CD14-positive monocyte (primary cell): Measurements from ENCODE around the gene PRR23E. TPM values are rescaled to one million over a fixed set of nuclear protein-coding genes. Genes with fewer than 3 reads are reported as not detected.

Experiments
- DNase-seq, 3 donors: peaks; one replicate each; pipeline ENCODE4 v3.0.0-alpha.2; 2011 to 2022
- H2AFZ ChIP-seq: 2 replicates; pipeline ENCODE4 v1.6.0; 2012; ENCODE audit warnings: mild to moderate bottlenecking, low read depth, low read length, inconsistent platforms; ENCODE audit not compliant: insufficient read depth, poor library complexity, severe bottlenecking
- H3K27ac ChIP-seq, 2 donors: 1 replicate in 1 of 2; 2 replicates in 1 of 2; pipeline ENCODE4 v1.5.1; 2012 to 2013; ENCODE audit warnings: low read length in 2 of 2, control low read depth in 1 of 2, inconsistent platforms in 1 of 2, low read depth in 1 of 2, mild to moderate bottlenecking in 1 of 2
- H3K27me3 ChIP-seq, 2 donors: one replicate each; pipeline versions ENCODE4 v1.6.0 to v1.6.1; 2011 to 2013; ENCODE audit warnings: low read length in 2 of 2; ENCODE audit not compliant: control insufficient read depth in 2 of 2, insufficient read depth in 2 of 2
- H3K36me3 ChIP-seq, 2 donors: replicated peaks in 1 of 2; 1 replicate in 1 of 2; 2 replicates in 1 of 2; pipeline versions ENCODE4 v1.5.1 to v1.6.1; 2012 to 2013; ENCODE audit warnings: low read length in 2 of 2, control low read depth in 1 of 2, inconsistent platforms in 1 of 2, mild to moderate bottlenecking in 1 of 2; ENCODE audit not compliant: insufficient read depth in 2 of 2, control insufficient read depth in 1 of 2
- H3K4me1 ChIP-seq, 2 donors: 1 replicate in 1 of 2; 2 replicates in 1 of 2; pipeline versions ENCODE4 v1.5.1 to v1.6.1; 2012 to 2013; ENCODE audit warnings: low read length in 2 of 2, control low read depth in 1 of 2, inconsistent platforms in 1 of 2, mild to moderate bottlenecking in 1 of 2, moderate library complexity in 1 of 2; ENCODE audit not compliant: insufficient read depth in 2 of 2, control insufficient read depth in 1 of 2
- H3K4me2 ChIP-seq: replicated peaks from 2 replicates; pipeline ENCODE3; 2012; ENCODE audit warnings: low read length, moderate library complexity, mild to moderate bottlenecking; ENCODE audit not compliant: poor library complexity, severe bottlenecking; ENCODE audit errors: extremely low read depth
- H3K4me3 ChIP-seq, 3 experiments: fragments of 200-600 bp in 1 of 3; sonication (generic) in 1 of 3; replicated peaks in 1 of 3; 1 replicate in 2 of 3; 2 replicates in 1 of 3; pipeline ENCODE4 v1.5.1; 2011 to 2013; ENCODE audit warnings: low read length in 3 of 3, mild to moderate bottlenecking in 3 of 3, control low read depth in 2 of 3, low read depth in 2 of 3, inconsistent platforms in 1 of 3, moderate library complexity in 1 of 3
- H3K79me2 ChIP-seq: 2 replicates; pipeline ENCODE4 v1.6.0; 2012; ENCODE audit warnings: mild to moderate bottlenecking, control low read depth, inconsistent platforms, low read length, moderate library complexity; ENCODE audit not compliant: insufficient read depth
- H3K9ac ChIP-seq: 2 replicates; pipeline ENCODE4 v1.6.0; 2017; ENCODE audit warnings: low read length, mild to moderate bottlenecking; ENCODE audit not compliant: insufficient read depth, poor library complexity, severe bottlenecking
- H3K9me3 ChIP-seq, 2 donors: replicated peaks in 1 of 2; 1 replicate in 1 of 2; 2 replicates in 1 of 2; pipeline versions ENCODE4 v1.5.1 to v1.6.1; 2012 to 2013; ENCODE audit warnings: low read length in 2 of 2, control low read depth in 1 of 2; ENCODE audit not compliant: control insufficient read depth in 1 of 2, insufficient read depth in 1 of 2
- H4K20me1 ChIP-seq: 2 replicates; pipeline ENCODE4 v1.6.0; 2012; ENCODE audit warnings: mild to moderate bottlenecking, low read length, control low read depth, moderate library complexity; ENCODE audit not compliant: insufficient read depth
- H3K27ac Mint-ChIP-seq, 7 donors: one replicate each; pipeline ENCODE4 v1.8.0; 2020; ENCODE audit warnings: mild to moderate bottlenecking in 7 of 7, mixed read lengths in 7 of 7, moderate library complexity in 6 of 7, inconsistent platforms in 2 of 7
- H3K27me3 Mint-ChIP-seq, 3 donors: one replicate each; pipeline ENCODE4 v1.8.0; 2021 to 2022; ENCODE audit warnings: low read depth in 3 of 3, mild to moderate bottlenecking in 3 of 3, mixed read lengths in 3 of 3, moderate library complexity in 3 of 3, inconsistent platforms in 1 of 3
- H3K36me3 Mint-ChIP-seq, 2 donors: one replicate each; pipeline ENCODE4 v1.8.0; 2020; ENCODE audit warnings: mixed read lengths in 2 of 2, inconsistent platforms in 1 of 2, mild to moderate bottlenecking in 1 of 2
- H3K4me1 Mint-ChIP-seq: one replicate; pipeline ENCODE4 v1.8.0; 2020; ENCODE audit warnings: mild to moderate bottlenecking, mixed read lengths
- H3K4me3 Mint-ChIP-seq, 2 donors: one replicate each; pipeline ENCODE4 v1.8.0; 2020; ENCODE audit warnings: mild to moderate bottlenecking in 2 of 2, mixed read lengths in 2 of 2, moderate library complexity in 1 of 2
- H3K9me3 Mint-ChIP-seq, 7 donors: one replicate each; pipeline ENCODE4 v1.8.0; 2020 to 2022; ENCODE audit warnings: mixed read lengths in 7 of 7, mild to moderate bottlenecking in 6 of 7, moderate library complexity in 6 of 7, inconsistent platforms in 2 of 7
- WGBS: methylation state at CpG from one replicate; pipeline ENCODE4 v1.1.5; 2013; ENCODE audit warnings: missing lambda C conversion rate; ENCODE audit not compliant: insufficient coverage; 5-methylcytosine and 5-hydroxymethylcytosine counted together
- intact Hi-C, 2 donors: fragments of 100-400 bp; cut with micrococcal nuclease; formaldehyde crosslinking; loops; one replicate each; pipeline versions ENCODE4 v1.15.0 to v1.15.1; 2023
- polyA plus RNA-seq, 3 donors: library from polyadenylated mRNA; depleted of rRNA in 1 of 3; unstranded in 2 of 3; stranded (reverse) in 1 of 3; fragments of 300-500 nt in 2 of 3; fragments of >200 nt in 1 of 3; fragmentation: Illumina TruSeq in 2 of 3; gene quantifications; 1 replicate in 2 of 3; 2 replicates in 1 of 3; pipeline ENCODE4 v1.2.3, GENCODE V29; 2012 to 2021
- TF ChIP-seq, protein P1 (sequence below): fragments of 200-600 bp; IDR thresholded peaks from one replicate; pipeline ENCODE4 v1.8.0; 2022; ENCODE audit warnings: antibody characterized with exemption, mild to moderate bottlenecking

PRR23E gene
- polyA plus RNA-seq, 3 donors = not detected

DNA sequence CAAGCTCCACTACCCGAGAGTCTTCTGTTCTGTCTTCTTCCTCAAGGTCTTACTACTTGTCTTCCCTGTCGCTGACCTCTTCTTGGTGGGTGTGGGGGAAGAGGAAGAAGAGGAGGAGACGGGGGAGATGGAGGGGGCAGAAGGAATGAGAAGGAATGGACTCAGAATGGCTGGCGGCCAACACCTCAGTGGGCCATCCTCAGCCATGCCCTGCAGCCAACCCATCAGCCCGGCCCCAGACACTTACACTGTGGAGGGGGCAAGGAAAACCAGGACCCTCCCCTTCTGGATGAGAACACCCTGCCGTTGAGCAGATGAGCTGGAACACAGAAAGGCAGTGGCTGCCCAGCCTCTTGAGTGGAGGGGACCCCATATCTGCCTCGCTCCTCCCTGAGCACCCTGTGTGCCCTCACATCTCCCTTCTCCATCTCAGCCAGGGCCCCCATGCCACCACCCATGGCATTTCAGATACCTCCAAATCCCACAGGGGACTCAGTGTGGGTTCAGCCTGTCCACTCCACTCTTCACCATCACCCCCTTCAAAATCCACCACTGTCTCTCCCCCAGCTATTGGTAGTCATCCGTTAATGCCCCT lies 45.5 kb upstream of the PRR23E start:
- H3K27ac ChIP-seq = no peak overlapping the region
- H3K36me3 ChIP-seq = no peaks in the 10 kb centered on the region
- no peak overlapping the region for H3K4me2 ChIP-seq
- H3K9me3 ChIP-seq = no peaks in the 10 kb centered on the region
- no peaks in the 10 kb centered on the region for H3K79me2 ChIP-seq
- H3K4me3 Mint-ChIP-seq = no peak overlapping the region
- WGBS = 85% methylated on average over 2 of the region's 8 CpGs
- H3K4me3 ChIP-seq = no peak overlapping the region
- no peaks in the 10 kb centered on the region for H3K4me1 Mint-ChIP-seq
- H3K27ac Mint-ChIP-seq = no peak overlapping the region
- no peaks in the 10 kb centered on the region for H3K27me3 ChIP-seq
- H3K9me3 Mint-ChIP-seq = peaks cover 1 to 8% (median 4%) of the 10 kb centered on the region in 7 donors
- intact Hi-C loops = no loop called here
- TF ChIP-seq, protein P1, sequence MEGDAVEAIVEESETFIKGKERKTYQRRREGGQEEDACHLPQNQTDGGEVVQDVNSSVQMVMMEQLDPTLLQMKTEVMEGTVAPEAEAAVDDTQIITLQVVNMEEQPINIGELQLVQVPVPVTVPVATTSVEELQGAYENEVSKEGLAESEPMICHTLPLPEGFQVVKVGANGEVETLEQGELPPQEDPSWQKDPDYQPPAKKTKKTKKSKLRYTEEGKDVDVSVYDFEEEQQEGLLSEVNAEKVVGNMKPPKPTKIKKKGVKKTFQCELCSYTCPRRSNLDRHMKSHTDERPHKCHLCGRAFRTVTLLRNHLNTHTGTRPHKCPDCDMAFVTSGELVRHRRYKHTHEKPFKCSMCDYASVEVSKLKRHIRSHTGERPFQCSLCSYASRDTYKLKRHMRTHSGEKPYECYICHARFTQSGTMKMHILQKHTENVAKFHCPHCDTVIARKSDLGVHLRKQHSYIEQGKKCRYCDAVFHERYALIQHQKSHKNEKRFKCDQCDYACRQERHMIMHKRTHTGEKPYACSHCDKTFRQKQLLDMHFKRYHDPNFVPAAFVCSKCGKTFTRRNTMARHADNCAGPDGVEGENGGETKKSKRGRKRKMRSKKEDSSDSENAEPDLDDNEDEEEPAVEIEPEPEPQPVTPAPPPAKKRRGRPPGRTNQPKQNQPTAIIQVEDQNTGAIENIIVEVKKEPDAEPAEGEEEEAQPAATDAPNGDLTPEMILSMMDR = no peak
- H3K9ac ChIP-seq = no peak overlapping the region
- H3K4me1 ChIP-seq = no peaks in the 10 kb centered on the region
- no peaks in the 10 kb centered on the region for H3K36me3 Mint-ChIP-seq
- no peak for DNase-seq
- H2AFZ ChIP-seq = no peak overlapping the region
- no peaks in the 10 kb centered on the region for H4K20me1 ChIP-seq
- peaks cover 0 to 8% (median 3%) of the 10 kb centered on the region in 3 donors for H3K27me3 Mint-ChIP-seq

DNA sequence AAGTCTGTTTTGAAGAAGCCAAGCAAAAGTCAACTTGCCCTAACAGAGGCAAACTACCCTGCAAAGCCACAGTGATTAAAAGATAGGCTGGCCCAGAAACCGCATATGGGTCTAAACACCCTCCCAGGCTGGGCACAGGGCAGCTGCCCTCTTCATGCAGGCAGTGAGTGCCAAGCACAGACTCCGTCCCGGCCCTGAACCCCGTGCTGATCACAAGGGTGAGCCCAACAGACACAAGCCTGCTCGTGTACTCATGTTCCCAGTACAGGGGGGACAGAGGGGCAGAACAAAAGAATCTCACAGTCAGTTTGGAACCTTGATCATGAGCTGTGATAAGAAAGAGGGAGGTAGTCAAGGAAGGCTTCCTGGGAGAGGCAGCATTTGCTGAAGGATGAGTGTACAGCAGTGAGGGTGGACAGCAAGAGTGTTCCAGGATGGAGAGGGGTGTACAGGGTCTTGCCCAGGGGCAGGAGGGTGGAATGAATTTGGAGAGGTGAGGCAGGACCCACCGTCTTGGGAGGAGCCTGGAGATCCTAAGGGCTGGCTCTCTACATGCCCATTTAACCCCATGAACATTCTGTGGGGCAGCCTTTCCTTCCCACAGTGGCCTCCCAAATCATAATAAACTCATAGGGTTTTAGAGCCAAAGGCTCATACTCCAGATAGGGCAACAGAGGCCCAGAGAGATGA lies 43.2 kb upstream of the PRR23E start:
- H3K27me3 ChIP-seq = no peaks in the 10 kb centered on the region
- TF ChIP-seq, protein P1 = no peak
- H3K79me2 ChIP-seq = no peaks in the 10 kb centered on the region
- H3K27ac ChIP-seq = no peak overlapping the region
- Mint-ChIP-seq H3K36me3 (no peaks in the 10 kb centered on the region), H3K27ac (peak overlapping the region in 1 of 7 donors; percentile 52), H3K4me3 (no peak overlapping the region), H3K27me3 (peaks cover 0 to 6% (median 3%) of the 10 kb centered on the region in 3 donors), H3K9me3 (peaks cover 0 to 3% (median 0%) of the 10 kb centered on the region in 7 donors), H3K4me1 (no peaks in the 10 kb centered on the region)
- intact Hi-C loops = no loop called here
- DNase-seq = no peak
- no peaks in the 10 kb centered on the region for H4K20me1 ChIP-seq
- 81% methylated on average over 5 of the region's 6 CpGs for WGBS
- no peak overlapping the region for H3K9ac ChIP-seq
- no peaks in the 10 kb centered on the region for H3K36me3 ChIP-seq
- no peak overlapping the region for H2AFZ ChIP-seq
- H3K4me3 ChIP-seq = no peak overlapping the region
- no peaks in the 10 kb centered on the region for H3K4me1 ChIP-seq
- H3K9me3 ChIP-seq = peaks cover 0 to 5% of the 10 kb centered on the region in 2 donors
- no peak overlapping the region for H3K4me2 ChIP-seq
